Measurements from ENCODE around the gene ACER3. TPM values are rescaled to one million over a fixed set of nuclear protein-coding genes. Genes with fewer than 3 reads are reported as not detected.
A peak's percentile ranks its signal among the peaks of the same experiment; 100 is the strongest.

Gene ACER3
- total and polyA plus RNA-seq, 4 experiments from 2014 or later = 2.9 to 6.8 (median 5.0) TPM

- Mint-ChIP-seq H3K27ac (peak overlapping the region in 1 of 7 donors; percentile 9), H3K4me1 (peaks cover 0 to 1% (median 0%) of the 10 kb centered on the region in 4 donors), H3K36me3 (peaks cover 0 to 7% of the 10 kb centered on the region in 2 donors), H3K27me3 (no peaks in the 10 kb centered on the region), H3K9me3 (peaks cover 0 to 2% (median 0%) of the 10 kb centered on the region in 8 donors), H3K4me3 (no peak overlapping the region)
- H3K27me3 ChIP-seq (ENCODE audit: insufficient read depth, low read length) = no peaks in the 10 kb centered on the region
- CTCF ChIA-PET (ENCODE audit: partially characterized antibody) = no interaction called here
- no peak for DNase-seq
- H3K4me3 ChIP-seq (ENCODE audit: low read length in 2 of 2) = no peak overlapping the region
- no peaks in the 10 kb centered on the region for H3K9me3 ChIP-seq (ENCODE audit: control insufficient read depth in 1 of 2, low read length in 2 of 2)
- POLR2A ChIA-PET (ENCODE audit: partially characterized antibody) = no interaction called here
- no peaks in the 10 kb centered on the region for H3K36me3 ChIP-seq (ENCODE audit: insufficient read depth, low read length)
- no peak overlapping the region for H3K27ac ChIP-seq (ENCODE audit: low read depth, low read length)
- no peaks in the 10 kb centered on the region for H3K4me1 ChIP-seq (ENCODE audit: insufficient read depth, low read length)
- intact Hi-C loops (cut with micrococcal nuclease) = no loop called here
Measured at GRCh38 chr11:76878014-76878413, 17.3 kb downstream of the ACER3 start.

- CTCF ChIA-PET (ENCODE audit: partially characterized antibody) = no interaction called here
- Mint-ChIP-seq H3K36me3 (peaks cover 0 to 12% of the 10 kb centered on the region in 2 donors), H3K27ac (no peak overlapping the region), H3K4me3 (no peak overlapping the region), H3K4me1 (peaks cover 0 to 1% (median 0%) of the 10 kb centered on the region in 4 donors), H3K27me3 (no peaks in the 10 kb centered on the region), H3K9me3 (peaks cover 0 to 2% (median 0%) of the 10 kb centered on the region in 8 donors)
- POLR2A ChIA-PET (ENCODE audit: partially characterized antibody) = no interaction called here
- no peaks in the 10 kb centered on the region for H3K9me3 ChIP-seq (ENCODE audit: control insufficient read depth in 1 of 2, low read length in 2 of 2)
- no peak for DNase-seq
- H3K27ac ChIP-seq (ENCODE audit: low read depth, low read length) = no peak overlapping the region
- H3K27me3 ChIP-seq (ENCODE audit: insufficient read depth, low read length) = no peaks in the 10 kb centered on the region
- intact Hi-C loops (cut with micrococcal nuclease) = no loop called here
- H3K4me3 ChIP-seq (ENCODE audit: low read length in 2 of 2) = no peak overlapping the region
- no peaks in the 10 kb centered on the region for H3K36me3 ChIP-seq (ENCODE audit: insufficient read depth, low read length)
- H3K4me1 ChIP-seq (ENCODE audit: insufficient read depth, low read length) = no peaks in the 10 kb centered on the region
Measured at GRCh38 chr11:76880314-76880713, 19.6 kb downstream of the ACER3 start.

DNA sequence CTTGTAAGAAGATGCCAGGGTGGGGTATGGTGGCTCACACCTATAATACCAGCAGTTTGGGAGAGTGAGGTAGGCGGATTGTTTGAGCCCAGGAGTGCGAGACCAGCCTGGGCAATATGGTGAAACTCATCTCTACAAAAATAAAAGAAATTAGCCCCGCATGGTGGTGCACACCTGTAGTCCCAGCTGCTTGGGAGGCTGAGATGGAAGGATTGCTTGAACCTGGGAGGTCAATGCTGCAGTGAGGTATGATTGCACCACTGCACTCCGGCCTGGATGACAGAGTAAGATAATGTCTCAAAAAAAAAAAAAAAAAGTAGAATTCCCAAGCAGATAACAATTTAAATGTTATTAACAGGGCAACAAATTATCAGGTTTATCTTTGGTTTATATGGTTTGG lies 20.2 kb downstream of the ACER3 start:
- no peak for DNase-seq
- Histone ChIP-seq H3K27me3 (ENCODE audit: insufficient read depth, low read length) (no peaks in the 10 kb centered on the region), H3K27ac (ENCODE audit: low read depth, low read length) (no peak overlapping the region), H3K4me3 (ENCODE audit: low read length in 2 of 2) (no peak overlapping the region), H3K9me3 (ENCODE audit: control insufficient read depth in 1 of 2, low read length in 2 of 2) (no peaks in the 10 kb centered on the region), H3K4me1 (ENCODE audit: insufficient read depth, low read length) (no peaks in the 10 kb centered on the region), H3K36me3 (ENCODE audit: insufficient read depth, low read length) (no peaks in the 10 kb centered on the region)
- no peak overlapping the region for H3K4me3 Mint-ChIP-seq
- H3K4me1 Mint-ChIP-seq = peaks cover 0 to 1% (median 0%) of the 10 kb centered on the region in 4 donors
- H3K36me3 Mint-ChIP-seq = peaks cover 0 to 12% of the 10 kb centered on the region in 2 donors
- intact Hi-C loops (cut with micrococcal nuclease) = no loop called here
- peaks cover 0 to 2% (median 0%) of the 10 kb centered on the region in 8 donors for H3K9me3 Mint-ChIP-seq
- no peaks in the 10 kb centered on the region for H3K27me3 Mint-ChIP-seq
- POLR2A ChIA-PET (ENCODE audit: partially characterized antibody) = no interaction called here
- CTCF ChIA-PET (ENCODE audit: partially characterized antibody) = interaction anchor here (1.1 kb wide), 1 partner anchor 38 kb away, joined by 4 read pairs; no protein-coding TSS in a partner anchor
- no peak overlapping the region for H3K27ac Mint-ChIP-seq

DNA sequence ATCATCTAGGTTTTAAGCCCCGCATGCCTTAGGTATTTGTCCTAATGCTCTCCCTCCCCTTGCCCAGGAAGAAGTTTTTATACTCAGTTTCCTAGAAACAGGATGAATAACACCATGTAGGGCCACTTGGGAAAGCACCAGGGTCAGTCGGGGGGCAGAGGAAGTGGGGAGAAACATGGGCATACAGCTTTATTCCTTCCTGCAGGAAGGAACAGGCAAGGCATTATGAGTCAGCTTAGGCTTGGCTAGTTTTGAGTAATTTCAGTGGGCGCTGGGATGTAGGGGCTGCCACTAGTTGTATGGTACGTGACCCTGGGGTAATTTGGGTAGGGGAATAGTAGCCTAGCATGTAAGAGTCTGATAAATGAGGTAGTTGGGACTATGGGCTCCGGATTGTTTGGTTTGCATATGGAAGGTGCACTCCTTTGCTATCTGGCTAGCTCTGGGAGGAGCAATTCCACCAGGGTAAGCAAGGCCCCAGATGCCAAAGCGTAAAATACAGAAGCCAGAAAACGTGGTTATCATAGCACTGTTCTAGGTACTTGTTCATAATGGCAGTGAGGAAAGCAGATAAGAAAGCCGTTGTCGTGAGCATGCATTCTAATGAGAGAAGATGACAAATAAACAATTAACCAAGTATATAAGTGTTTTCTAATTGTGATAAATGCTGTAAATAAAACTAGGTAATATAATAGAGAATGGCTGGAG lies 24.8 kb downstream of the ACER3 start:
- Histone ChIP-seq H3K36me3 (ENCODE audit: insufficient read depth, low read length) (no peaks in the 10 kb centered on the region), H3K9me3 (ENCODE audit: control insufficient read depth in 1 of 2, low read length in 2 of 2) (no peaks in the 10 kb centered on the region), H3K4me3 (ENCODE audit: low read length in 2 of 2) (no peak overlapping the region), H3K4me1 (ENCODE audit: insufficient read depth, low read length) (no peaks in the 10 kb centered on the region), H3K27ac (ENCODE audit: low read depth, low read length) (no peak overlapping the region), H3K27me3 (ENCODE audit: insufficient read depth, low read length) (no peaks in the 10 kb centered on the region)
- H3K9me3 Mint-ChIP-seq = no peaks in the 10 kb centered on the region
- no peak overlapping the region for H3K27ac Mint-ChIP-seq
- H3K4me3 Mint-ChIP-seq = peak overlapping the region in 2 of 8 donors; percentile 7
- no peak for DNase-seq
- ChIA-PET POLR2A (ENCODE audit: partially characterized antibody) (no interaction called here), CTCF (ENCODE audit: partially characterized antibody) (no interaction called here)
- no peaks in the 10 kb centered on the region for H3K27me3 Mint-ChIP-seq
- H3K4me1 Mint-ChIP-seq = peaks cover 0 to 1% (median under 1%) of the 10 kb centered on the region in 4 donors
- peaks cover 2 to 10% of the 10 kb centered on the region in 2 donors for H3K36me3 Mint-ChIP-seq
- intact Hi-C loops (cut with micrococcal nuclease) = no loop called here

DNA sequence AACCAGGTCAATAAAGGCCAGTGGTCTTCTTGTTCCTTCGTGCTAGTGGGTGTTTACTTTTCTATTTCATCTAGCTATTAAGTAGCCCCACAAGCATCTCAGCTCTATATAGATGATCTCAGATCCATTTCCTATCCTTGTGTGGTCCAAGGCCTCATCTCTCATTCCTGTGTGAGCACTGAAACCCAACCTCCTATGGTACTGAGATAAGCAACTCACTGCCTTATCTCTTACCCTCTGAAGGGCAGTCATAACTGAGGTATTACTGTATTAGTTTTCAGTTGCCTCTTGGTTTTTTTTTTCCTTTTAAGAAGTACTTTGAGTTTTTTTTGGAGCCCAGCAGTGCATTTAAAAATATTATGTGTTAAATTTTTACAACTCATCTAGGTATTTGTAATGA lies 28.3 kb downstream of the ACER3 start:
- no peaks in the 10 kb centered on the region for H3K9me3 Mint-ChIP-seq
- Histone ChIP-seq H3K4me3 (ENCODE audit: low read length in 2 of 2) (no peak overlapping the region), H3K36me3 (ENCODE audit: insufficient read depth, low read length) (no peaks in the 10 kb centered on the region), H3K27me3 (ENCODE audit: insufficient read depth, low read length) (no peaks in the 10 kb centered on the region), H3K9me3 (ENCODE audit: control insufficient read depth in 1 of 2, low read length in 2 of 2) (no peaks in the 10 kb centered on the region), H3K27ac (ENCODE audit: low read depth, low read length) (no peak overlapping the region), H3K4me1 (ENCODE audit: insufficient read depth, low read length) (no peaks in the 10 kb centered on the region)
- H3K27me3 Mint-ChIP-seq = no peaks in the 10 kb centered on the region
- no peak overlapping the region for H3K4me3 Mint-ChIP-seq
- POLR2A ChIA-PET (ENCODE audit: partially characterized antibody) = no interaction called here
- H3K36me3 Mint-ChIP-seq = peaks cover 2% of the 10 kb centered on the region in 2 donors
- CTCF ChIA-PET (ENCODE audit: partially characterized antibody) = interaction anchor here (1.3 kb wide), 1 partner anchor 30 kb away, joined by 5 read pairs; no protein-coding TSS in a partner anchor
- H3K4me1 Mint-ChIP-seq = peaks cover 0 to 1% (median under 1%) of the 10 kb centered on the region in 4 donors
- H3K27ac Mint-ChIP-seq = peak overlapping the region in 1 of 7 donors; percentile 32
- no peak for DNase-seq
- intact Hi-C loops (cut with micrococcal nuclease) = no loop called here

- Mint-ChIP-seq H3K9me3 (no peaks in the 10 kb centered on the region), H3K36me3 (peaks cover 0 to 2% of the 10 kb centered on the region in 2 donors), H3K27ac (no peak overlapping the region), H3K4me1 (peaks cover 0 to 1% (median under 1%) of the 10 kb centered on the region in 4 donors), H3K27me3 (no peaks in the 10 kb centered on the region), H3K4me3 (no peak overlapping the region)
- intact Hi-C loops (cut with micrococcal nuclease) = no loop called here
- Histone ChIP-seq H3K27me3 (ENCODE audit: insufficient read depth, low read length) (no peaks in the 10 kb centered on the region), H3K4me3 (ENCODE audit: low read length in 2 of 2) (no peak overlapping the region), H3K36me3 (ENCODE audit: insufficient read depth, low read length) (no peaks in the 10 kb centered on the region), H3K9me3 (ENCODE audit: control insufficient read depth in 1 of 2, low read length in 2 of 2) (no peaks in the 10 kb centered on the region), H3K27ac (ENCODE audit: low read depth, low read length) (no peak overlapping the region), H3K4me1 (ENCODE audit: insufficient read depth, low read length) (no peaks in the 10 kb centered on the region)
- POLR2A ChIA-PET (ENCODE audit: partially characterized antibody) = no interaction called here
- CTCF ChIA-PET (ENCODE audit: partially characterized antibody) = interaction anchor here (1.3 kb wide), 1 partner anchor 30 kb away, joined by 5 read pairs; no protein-coding TSS in a partner anchor
- DNase-seq = no peak
Measured at GRCh38 chr11:76889411-76889975, 28.8 kb downstream of the ACER3 start.

DNA sequence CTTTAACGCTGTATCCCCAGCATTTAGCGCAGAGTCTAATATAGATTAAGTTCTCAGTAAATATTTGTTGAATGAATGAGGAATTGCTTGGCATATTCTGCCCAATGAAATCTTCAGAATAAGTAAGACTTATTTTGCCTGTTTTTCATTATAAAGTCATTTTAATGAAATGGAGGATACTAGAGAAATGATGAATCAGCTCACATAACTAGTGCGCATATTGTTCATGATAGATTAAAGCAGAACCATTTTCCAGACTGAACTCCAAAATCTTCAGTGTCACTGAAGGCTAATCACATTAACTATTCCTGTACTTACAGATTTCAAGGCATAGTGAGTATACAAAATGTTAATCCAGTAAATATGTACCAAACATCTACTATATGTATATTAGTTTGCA lies 29.6 kb downstream of the ACER3 start:
- H3K4me3 Mint-ChIP-seq = no peak overlapping the region
- H3K4me3 ChIP-seq (ENCODE audit: low read length in 2 of 2) = no peak overlapping the region
- H3K9me3 ChIP-seq (ENCODE audit: control insufficient read depth in 1 of 2, low read length in 2 of 2) = no peaks in the 10 kb centered on the region
- no peaks in the 10 kb centered on the region for H3K4me1 ChIP-seq (ENCODE audit: insufficient read depth, low read length)
- no peaks in the 10 kb centered on the region for H3K9me3 Mint-ChIP-seq
- H3K27ac Mint-ChIP-seq = no peak overlapping the region
- H3K36me3 Mint-ChIP-seq = peaks cover 0 to 2% of the 10 kb centered on the region in 2 donors
- H3K4me1 Mint-ChIP-seq = peaks cover 0 to 1% (median 0%) of the 10 kb centered on the region in 4 donors
- CTCF ChIA-PET (ENCODE audit: partially characterized antibody) = no interaction called here
- H3K36me3 ChIP-seq (ENCODE audit: insufficient read depth, low read length) = no peaks in the 10 kb centered on the region
- no peaks in the 10 kb centered on the region for H3K27me3 ChIP-seq (ENCODE audit: insufficient read depth, low read length)
- POLR2A ChIA-PET (ENCODE audit: partially characterized antibody) = no interaction called here
- no peaks in the 10 kb centered on the region for H3K27me3 Mint-ChIP-seq
- intact Hi-C loops (cut with micrococcal nuclease) = no loop called here
- H3K27ac ChIP-seq (ENCODE audit: low read depth, low read length) = no peak overlapping the region
- DNase-seq = no peak

Measured in CD4-positive, alpha-beta memory T cell (primary cell).